Left ventricle myocardium inferior (tissue), 1 donor: ENCODE measurements around the gene IFT43. TPM values are rescaled to one million over a fixed set of nuclear protein-coding genes. Genes with fewer than 3 reads are reported as not detected.

ENCODE experiments used
- DNase-seq: peaks from one replicate; pipeline ENCODE4 v3.0.0-alpha.2; 2020
- H3K27ac ChIP-seq: fragments of 200-600 bp; replicated peaks from 2 replicates; pipeline ENCODE4 v1.8.0; 2021
- H3K27me3 ChIP-seq: fragments of 200-600 bp; 2 replicates; pipeline ENCODE4 v1.8.0; 2021; ENCODE audit warnings: low read depth
- H3K36me3 ChIP-seq: fragments of 200-600 bp; 2 replicates; pipeline ENCODE4 v1.8.0; 2021
- H3K4me1 ChIP-seq: fragments of 200-600 bp; 2 replicates; pipeline ENCODE4 v1.8.0; 2021
- H3K4me3 ChIP-seq: fragments of 200-600 bp; 2 replicates; pipeline ENCODE4 v1.8.0; 2021; ENCODE audit warnings: mild to moderate bottlenecking, moderate library complexity
- H3K9me3 ChIP-seq: fragments of 200-600 bp; replicated peaks from 2 replicates; pipeline ENCODE4 v1.8.0; 2021
- intact Hi-C: fragments of 100-400 bp; cut with micrococcal nuclease; formaldehyde crosslinking; loops from one replicate; pipeline ENCODE4 v1.11.0; 2022
- total RNA-seq: library from RNA; stranded (reverse); fragmentation: NEBNext Ultra II Directional; extraction: Animal tissue kit (Norgen Biotek cat#: 25700); gene quantifications from one replicate; pipeline ENCODE4 v1.2.1, GENCODE V29; 2021
- TF ChIP-seq, protein P1 (sequence below): fragments of 200-600 bp; IDR thresholded peaks from 2 replicates; pipeline ENCODE4 v1.8.0; 2021; ENCODE audit warnings: antibody characterized with exemption, mild to moderate bottlenecking, borderline replicate concordance
- donor health status: DM: no; HTN: yes; CAD: no; lungs with severe emphysema.

Gene IFT43
- total RNA-seq, 1 donor from 2014 or later: 29.8 TPM

DNA sequence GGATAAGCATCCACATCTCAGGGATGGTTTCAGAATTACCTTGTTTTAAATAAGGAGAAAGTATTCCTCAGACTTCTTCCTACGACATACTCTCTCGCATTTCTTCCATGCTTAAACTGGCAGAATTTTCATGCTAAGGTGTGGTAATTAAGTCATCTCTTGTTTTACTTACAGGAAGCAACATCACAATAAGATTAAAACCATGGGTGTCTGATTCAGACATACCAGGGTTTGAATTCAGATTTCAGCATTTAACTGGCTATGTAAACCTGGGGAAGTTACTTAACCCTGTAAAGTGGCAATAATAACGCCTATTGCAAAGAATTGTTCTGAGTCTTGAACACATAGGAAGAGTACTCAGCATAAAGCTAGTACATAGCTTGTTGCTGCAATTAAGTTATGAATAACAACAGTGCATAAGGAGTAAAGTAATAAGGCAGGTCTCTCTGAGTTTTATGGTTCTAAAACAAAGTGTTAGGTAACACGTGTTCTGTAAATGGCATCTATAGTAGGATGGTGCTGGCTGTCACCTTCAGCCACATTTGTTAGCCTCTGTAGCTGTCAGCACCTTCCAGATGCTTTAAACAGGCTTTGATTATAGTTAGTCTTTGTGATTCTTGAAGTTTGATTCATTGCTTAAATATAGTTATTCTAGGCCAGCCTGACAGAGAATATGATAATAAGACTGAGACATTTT lies 38.8 kb downstream of the IFT43 start:
- no peak overlapping the region for H3K27ac ChIP-seq
- peaks cover 13% of the 10 kb centered on the region for H3K9me3 ChIP-seq
- H3K27me3 ChIP-seq: no peaks in the 10 kb centered on the region
- TF ChIP-seq, protein P1, sequence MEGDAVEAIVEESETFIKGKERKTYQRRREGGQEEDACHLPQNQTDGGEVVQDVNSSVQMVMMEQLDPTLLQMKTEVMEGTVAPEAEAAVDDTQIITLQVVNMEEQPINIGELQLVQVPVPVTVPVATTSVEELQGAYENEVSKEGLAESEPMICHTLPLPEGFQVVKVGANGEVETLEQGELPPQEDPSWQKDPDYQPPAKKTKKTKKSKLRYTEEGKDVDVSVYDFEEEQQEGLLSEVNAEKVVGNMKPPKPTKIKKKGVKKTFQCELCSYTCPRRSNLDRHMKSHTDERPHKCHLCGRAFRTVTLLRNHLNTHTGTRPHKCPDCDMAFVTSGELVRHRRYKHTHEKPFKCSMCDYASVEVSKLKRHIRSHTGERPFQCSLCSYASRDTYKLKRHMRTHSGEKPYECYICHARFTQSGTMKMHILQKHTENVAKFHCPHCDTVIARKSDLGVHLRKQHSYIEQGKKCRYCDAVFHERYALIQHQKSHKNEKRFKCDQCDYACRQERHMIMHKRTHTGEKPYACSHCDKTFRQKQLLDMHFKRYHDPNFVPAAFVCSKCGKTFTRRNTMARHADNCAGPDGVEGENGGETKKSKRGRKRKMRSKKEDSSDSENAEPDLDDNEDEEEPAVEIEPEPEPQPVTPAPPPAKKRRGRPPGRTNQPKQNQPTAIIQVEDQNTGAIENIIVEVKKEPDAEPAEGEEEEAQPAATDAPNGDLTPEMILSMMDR: no peak
- intact Hi-C loops: no loop called here
- H3K4me1 ChIP-seq: peaks cover 19% of the 10 kb centered on the region
- H3K36me3 ChIP-seq: peaks cover 38% of the 10 kb centered on the region
- H3K4me3 ChIP-seq: no peak overlapping the region
- DNase-seq: no peak

DNA sequence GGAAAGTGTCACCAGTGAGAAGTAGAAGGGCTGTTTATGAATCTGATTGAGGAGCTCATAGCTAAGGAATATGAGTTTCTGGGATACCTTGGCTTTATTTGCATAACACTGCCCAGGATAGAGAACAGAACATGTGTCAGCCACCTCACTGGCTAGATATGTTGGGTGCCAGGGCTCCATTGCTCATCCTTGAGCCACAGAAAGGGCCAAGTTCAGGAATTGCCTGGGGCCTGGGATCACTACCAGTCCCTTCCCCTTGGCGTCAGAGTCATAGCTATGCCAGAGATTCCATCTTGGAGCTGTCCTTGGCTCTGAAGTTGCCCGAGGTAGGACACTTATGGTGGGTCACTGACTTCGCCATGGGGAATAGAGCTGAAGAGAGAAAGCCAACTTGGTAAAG lies 49.0 kb downstream of the IFT43 start:
- Histone ChIP-seq H3K27ac (no peak overlapping the region), H3K4me3 (no peak overlapping the region), H3K9me3 (no peaks in the 10 kb centered on the region), H3K4me1 (peaks cover 7% of the 10 kb centered on the region), H3K36me3 (peaks cover 28% of the 10 kb centered on the region), H3K27me3 (no peaks in the 10 kb centered on the region)
- DNase-seq: no peak
- intact Hi-C loops: no loop called here
- TF ChIP-seq, protein P1: no peak

DNA sequence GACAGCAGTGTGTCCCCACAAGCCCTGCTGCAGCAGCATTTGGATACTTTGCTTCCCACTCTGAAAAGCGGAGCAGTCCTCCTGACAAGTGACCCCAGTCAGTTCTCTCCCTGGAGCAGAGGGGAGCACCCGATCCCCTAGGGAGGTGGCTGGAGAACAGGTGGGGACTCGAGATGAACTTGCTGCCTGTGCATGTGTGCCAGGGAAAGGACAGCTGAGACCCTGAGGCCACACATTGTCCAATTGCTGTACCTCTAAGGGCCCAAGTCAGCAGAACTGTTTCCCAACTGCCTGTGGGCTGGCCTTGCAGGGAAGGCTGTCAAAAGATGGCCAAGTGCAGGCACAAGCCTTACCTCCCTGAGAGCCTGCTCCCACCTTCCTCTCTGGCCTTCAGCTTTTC lies 55.1 kb downstream of the IFT43 start:
- Histone ChIP-seq H3K27me3 (no peaks in the 10 kb centered on the region), H3K4me3 (no peak overlapping the region), H3K27ac (no peak overlapping the region), H3K36me3 (peaks cover under 1% of the 10 kb centered on the region), H3K4me1 (peaks cover 7% of the 10 kb centered on the region), H3K9me3 (no peaks in the 10 kb centered on the region)
- TF ChIP-seq, protein P1: no peak
- intact Hi-C loops: no loop called here
- no peak for DNase-seq

DNA sequence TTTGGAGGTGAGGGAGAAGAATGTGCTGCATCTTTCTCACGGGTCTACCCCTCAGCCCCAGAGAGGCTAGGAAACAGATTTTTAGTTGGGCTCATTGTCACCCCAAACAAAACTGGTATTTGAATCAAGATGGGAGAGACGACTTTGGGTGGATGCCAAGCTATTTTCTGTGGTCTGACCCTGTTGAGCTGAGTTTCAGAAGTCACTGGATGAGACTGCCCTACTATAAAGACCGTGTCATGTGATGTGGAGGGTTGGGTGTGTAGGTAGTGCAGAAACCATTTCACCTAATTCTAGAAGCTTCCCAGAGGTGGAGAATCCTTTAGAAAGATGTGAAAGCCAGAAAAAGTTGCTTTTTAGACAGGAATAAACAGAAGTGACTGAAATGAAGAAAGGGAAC lies 60.2 kb downstream of the IFT43 start:
- H3K4me1 ChIP-seq: no peaks in the 10 kb centered on the region
- TF ChIP-seq, protein P1: no peak
- intact Hi-C loops: no loop called here
- H3K9me3 ChIP-seq: no peaks in the 10 kb centered on the region
- no peaks in the 10 kb centered on the region for H3K27me3 ChIP-seq
- H3K27ac ChIP-seq: no peak overlapping the region
- H3K36me3 ChIP-seq: no peaks in the 10 kb centered on the region
- no peak overlapping the region for H3K4me3 ChIP-seq
- no peak for DNase-seq

DNA sequence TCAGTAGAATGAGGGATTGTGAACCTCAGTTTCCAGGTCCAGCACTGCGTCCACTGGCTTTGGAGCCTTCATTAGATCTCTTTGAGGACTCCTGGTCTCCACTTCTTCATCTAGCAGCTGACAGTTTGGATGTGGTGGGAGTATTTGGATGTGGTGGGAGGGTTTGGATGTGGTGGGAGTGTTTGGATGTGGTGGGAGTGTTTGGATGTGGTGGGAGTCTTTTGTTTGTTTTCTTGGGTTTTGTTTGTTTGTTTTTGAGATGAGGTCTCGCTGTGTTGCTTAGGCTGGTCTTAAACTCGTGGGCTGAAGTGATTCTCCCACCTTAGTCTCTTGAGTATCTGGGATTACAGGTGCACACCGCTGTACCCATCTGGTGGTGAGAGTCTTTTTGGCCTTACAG lies 64.7 kb downstream of the IFT43 start:
- Histone ChIP-seq H3K4me3 (no peak overlapping the region), H3K9me3 (no peaks in the 10 kb centered on the region), H3K36me3 (no peaks in the 10 kb centered on the region), H3K27ac (no peak overlapping the region), H3K4me1 (peaks cover 4% of the 10 kb centered on the region), H3K27me3 (no peaks in the 10 kb centered on the region)
- TF ChIP-seq, protein P1: no peak
- intact Hi-C loops: loop anchor here (10.0 kb wide), 3 partner anchors 305 to 595 kb away; no protein-coding TSS in a partner anchor
- no peak for DNase-seq
